HG02759 (cell line): Measurements from ENCODE around the gene FAM89B.

Experiments used
- ATAC-seq: cut with Tn5 transposase; IDR thresholded peaks from one replicate; pipeline ENCODE4 v1.9.1; 2021; ENCODE audit warnings: mild to moderate bottlenecking, moderate library complexity; ENCODE audit not compliant: unreplicated experiment

Gene FAM89B

DNA sequence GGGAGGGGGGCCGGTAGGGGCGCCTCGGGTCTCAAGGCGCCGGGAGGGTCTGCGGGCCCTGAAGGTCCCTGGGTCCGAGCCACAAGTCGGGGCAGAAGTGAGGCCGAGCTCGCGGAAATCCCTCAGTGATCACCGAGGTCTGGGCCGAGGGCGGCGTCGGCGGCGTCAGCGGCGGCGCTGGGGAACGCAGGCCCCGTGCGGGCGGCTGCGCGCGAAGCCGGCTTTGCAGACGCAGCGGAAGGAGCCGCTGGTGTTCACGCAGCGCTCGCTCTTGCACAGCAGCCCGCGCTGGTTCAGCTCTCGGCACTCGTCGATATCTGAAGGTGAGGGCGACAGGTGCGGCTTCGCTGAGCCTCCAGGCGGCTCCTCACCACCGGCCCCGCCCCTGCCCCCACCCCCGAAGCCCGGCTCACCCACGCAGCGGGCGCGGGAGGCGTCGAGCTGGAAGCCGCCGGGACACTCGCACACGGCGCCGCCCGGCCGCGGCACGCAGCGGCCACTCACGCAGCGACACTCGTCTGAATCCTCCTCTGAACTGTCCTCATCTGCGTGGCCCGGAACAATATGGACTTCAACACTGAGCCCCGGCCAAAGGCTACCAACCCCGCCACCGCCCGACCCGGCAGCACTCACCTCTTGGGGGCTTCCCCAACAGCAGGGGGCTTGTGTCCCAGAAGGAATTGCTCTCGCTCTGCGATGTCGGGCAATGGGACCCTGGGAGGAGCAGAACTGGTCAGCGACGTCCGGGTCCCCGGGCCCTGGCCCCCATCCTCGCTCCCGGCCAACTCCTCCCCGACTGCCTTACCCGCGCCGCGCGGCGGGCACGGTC lies 33.2 kb upstream of the FAM89B start:
- no peak for ATAC-seq

- peak; percentile 67 for ATAC-seq
Observed at GRCh38 chr11:65539744-65540289, 32.5 kb upstream of the FAM89B start.

DNA sequence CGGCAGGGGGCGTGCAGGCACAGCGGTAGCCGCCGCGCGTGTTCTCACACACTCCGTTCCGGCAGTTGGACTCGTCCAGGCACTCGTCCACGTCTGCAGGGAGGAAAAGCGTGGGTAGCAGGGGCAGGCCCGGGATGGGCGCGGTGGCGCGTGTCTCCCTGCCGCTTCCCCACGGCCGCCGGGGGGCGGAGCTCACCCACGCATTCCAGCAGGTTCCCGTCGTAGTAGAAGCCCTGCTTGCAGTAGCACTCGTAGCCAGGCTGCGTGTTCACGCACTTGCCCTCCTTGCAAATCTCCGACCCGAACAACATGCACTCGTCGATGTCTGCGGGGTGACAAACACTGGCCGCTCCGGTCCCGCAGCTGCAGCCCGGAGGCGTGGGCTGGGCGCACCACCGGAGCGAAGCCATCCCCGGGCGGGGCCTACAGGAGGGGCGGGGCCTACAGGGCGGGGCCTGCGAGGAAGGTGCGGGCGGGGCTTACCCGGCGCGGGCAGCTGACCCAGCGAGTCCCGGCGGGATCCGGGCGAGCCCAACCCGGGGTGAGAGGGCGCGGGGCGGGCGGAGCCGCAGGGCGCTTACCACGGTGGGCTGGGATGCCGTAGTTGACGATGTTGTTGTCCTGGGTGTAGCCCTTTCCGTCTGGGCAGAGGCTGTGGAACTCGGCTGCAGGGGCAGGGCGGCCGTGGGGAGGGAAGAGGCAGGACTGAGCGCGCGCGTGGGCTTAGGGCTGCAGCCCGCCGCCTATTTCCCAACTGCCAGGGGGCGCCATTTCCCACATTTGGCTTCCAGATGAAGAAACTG lies 31.8 kb upstream of the FAM89B start:
- ATAC-seq, result peak; percentile 74

GRCh38 chr11:65541093-65541982 lies 31.0 kb upstream of the FAM89B start:
- ATAC-seq, result no peak

- ATAC-seq, result no peak
Observed at GRCh38 chr11:65542738-65543390, 29.5 kb upstream of the FAM89B start.

- no peak for ATAC-seq
Observed at GRCh38 chr11:65545853-65546216, 26.5 kb upstream of the FAM89B start.

- peak; percentile 77 for ATAC-seq
Observed at GRCh38 chr11:65546217-65546958, 25.9 kb upstream of the FAM89B start.

DNA sequence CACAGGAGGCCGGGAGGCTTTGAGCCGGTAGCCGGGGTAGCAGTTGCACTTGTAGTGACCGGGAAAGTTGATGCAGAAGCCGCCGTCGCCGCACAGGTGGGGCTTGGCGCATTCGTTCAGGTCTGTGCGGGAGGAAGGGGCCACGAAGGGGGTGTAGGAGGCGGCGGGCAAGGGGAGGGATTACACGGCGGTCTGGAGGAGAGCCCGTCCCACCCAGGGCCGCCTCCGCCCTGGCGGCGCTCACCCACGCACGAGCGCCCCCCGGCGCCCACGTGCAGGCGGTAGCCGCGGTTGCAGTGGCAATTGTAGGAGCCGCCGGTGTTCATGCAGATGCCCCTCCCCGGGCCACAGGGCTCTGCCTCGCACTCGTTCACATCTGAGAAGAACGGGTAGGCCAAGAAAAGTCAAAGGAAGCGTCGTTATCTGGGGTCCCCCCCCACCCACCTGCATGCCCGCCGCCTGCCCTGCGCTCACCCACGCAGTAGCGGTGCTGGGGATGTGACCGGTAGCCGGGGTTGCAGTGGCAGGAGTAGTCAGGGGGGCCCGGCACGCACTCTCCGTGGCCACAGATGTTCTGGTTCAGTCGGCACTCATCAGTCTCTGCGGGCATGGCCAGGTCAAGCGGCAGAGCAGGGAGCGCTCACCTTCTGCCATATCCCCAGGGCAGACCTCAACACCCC lies 24.8 kb upstream of the FAM89B start:
- no peak for ATAC-seq

GRCh38 chr11:65548395-65548794 lies 23.9 kb upstream of the FAM89B start:
- no peak for ATAC-seq

GRCh38 chr11:65549096-65549495 lies 23.2 kb upstream of the FAM89B start:
- no peak for ATAC-seq

- ATAC-seq, result no peak
Observed at GRCh38 chr11:65551572-65552387, 20.6 kb upstream of the FAM89B start.

- no peak for ATAC-seq
Observed at GRCh38 chr11:65552388-65552951, 19.9 kb upstream of the FAM89B start.

- no peak for ATAC-seq
Observed at GRCh38 chr11:65553301-65554001, 18.9 kb upstream of the FAM89B start.

DNA sequence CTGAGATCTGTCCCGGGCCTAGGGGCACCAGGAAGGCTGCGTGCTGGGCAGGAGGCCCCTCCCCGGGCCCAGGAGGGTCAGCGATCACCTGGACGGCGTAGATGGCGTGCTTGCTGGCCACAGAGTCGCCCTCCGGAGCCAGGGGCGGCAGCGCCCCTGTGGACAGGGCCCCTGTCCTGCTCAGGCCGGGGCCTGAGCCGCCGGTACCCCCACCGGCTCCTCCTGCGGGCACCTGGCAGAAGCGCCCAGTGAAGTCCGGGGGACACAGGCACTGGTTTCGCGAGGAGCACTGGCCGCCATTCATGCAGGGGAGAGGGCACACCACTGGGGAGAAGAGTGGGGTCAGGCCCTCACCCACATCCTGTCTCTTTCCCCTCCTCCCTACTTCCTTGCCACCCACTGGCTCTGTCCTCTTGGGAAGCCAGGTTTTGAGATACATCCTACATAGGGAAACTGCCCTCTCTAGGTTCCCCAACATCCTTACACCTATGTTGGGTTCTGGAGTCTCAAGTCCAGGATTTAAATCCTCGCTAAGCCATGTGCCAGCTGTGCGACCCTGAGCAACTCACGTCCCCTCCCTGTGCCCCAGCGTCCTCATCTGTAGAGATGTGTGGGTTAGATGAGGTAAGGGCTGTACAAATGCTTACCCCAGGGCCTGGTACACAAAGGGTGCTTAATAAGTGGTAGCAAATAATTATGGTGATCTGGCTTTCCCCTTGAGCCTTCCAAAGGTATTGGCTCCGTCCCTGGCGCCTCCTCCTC lies 18.1 kb upstream of the FAM89B start:
- ATAC-seq, result no peak

DNA sequence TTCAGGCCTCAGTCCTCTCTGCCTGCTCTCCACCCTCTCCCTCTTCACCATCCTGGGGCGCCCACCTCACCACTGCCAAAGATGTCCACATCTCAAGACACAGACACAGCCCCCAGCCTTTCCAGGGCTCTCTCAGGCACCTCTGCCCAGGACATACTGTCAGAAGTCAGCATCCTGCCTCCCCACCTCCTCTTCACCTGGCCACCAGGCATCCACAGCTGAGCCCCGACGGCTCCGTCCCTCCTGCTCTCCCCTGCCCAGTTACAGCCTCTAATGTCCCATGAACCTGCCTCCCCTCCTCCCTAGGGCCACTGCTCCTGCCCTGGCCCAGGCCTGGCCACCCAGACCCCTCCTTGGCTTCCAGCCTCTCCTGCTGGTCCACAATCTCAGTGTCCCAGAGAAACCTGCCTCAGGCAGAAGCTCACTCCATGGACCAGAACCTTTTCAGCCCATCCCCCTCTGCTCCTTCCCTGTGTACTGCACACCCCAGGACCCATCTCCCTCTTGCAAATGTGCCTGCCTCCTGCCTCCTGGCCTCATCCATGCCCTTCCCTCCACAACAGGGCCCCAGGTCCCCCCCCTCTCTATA lies 17.4 kb upstream of the FAM89B start:
- no peak for ATAC-seq

DNA sequence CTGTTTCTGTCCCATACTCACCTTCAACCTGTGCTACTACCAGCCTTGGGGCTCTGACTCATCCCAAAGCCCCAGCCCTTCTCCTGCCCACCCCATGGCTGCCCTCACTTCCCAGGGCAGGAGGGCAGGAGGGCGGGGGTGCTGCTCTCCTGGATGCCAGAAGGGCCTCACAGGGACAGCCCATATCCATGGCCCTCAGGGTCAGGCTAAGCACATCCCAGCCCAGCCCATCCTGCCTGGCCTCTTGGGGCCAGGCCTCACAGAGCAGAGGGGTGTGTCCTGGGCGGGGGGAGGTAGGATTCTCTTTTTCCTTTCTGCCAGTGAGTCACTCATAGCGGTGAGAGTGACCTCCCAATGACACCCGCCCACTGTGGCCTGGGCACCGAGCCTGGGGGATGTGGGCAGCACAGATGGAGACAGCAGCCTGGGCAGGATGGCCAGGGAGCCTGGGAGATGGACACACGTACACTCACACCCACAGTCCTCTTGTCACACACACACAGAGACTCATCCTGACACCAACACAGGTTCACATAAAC lies 16.6 kb upstream of the FAM89B start:
- ATAC-seq, result no peak
